Glutamatergic neuron (in vitro differentiated cells): Measurements from ENCODE around the gene ICOSLG. TPM values are rescaled to one million over a fixed set of nuclear protein-coding genes. Genes with fewer than 3 reads are reported as not detected.
"Not testable (repeated sequence)": the region's sequence is repeated elsewhere in the genome, so short reads cannot be mapped to it uniquely, and the experiment has no call there.

Source experiments
- DNase-seq: peaks from one replicate; pipeline ENCODE4 v3.0.0; 2022
- H3K27ac Mint-ChIP-seq: one replicate; pipeline ENCODE4 v1.8.0; 2020; ENCODE audit warnings: mild to moderate bottlenecking, mixed read lengths, inconsistent platforms; ENCODE audit not compliant: unreplicated experiment
- H3K27me3 Mint-ChIP-seq: one replicate; pipeline ENCODE4 v1.8.0; 2020; ENCODE audit warnings: mild to moderate bottlenecking, moderate library complexity, mixed read lengths, inconsistent platforms; ENCODE audit not compliant: unreplicated experiment
- H3K36me3 Mint-ChIP-seq: one replicate; pipeline ENCODE4 v1.8.0; 2020; ENCODE audit warnings: mild to moderate bottlenecking, mixed read lengths, inconsistent platforms; ENCODE audit not compliant: unreplicated experiment
- H3K4me1 Mint-ChIP-seq: one replicate; pipeline ENCODE4 v1.8.0; 2020; ENCODE audit warnings: mild to moderate bottlenecking, low read depth, mixed read lengths, inconsistent platforms; ENCODE audit not compliant: unreplicated experiment
- H3K4me3 Mint-ChIP-seq: one replicate; pipeline ENCODE4 v1.8.0; 2020; ENCODE audit warnings: mild to moderate bottlenecking, mixed read lengths, inconsistent platforms; ENCODE audit not compliant: unreplicated experiment
- H3K9me3 Mint-ChIP-seq: one replicate; pipeline ENCODE4 v1.8.0; 2020; ENCODE audit warnings: mild to moderate bottlenecking, moderate library complexity, mixed read lengths, inconsistent platforms; ENCODE audit not compliant: unreplicated experiment
- total RNA-seq: library from RNA; stranded (reverse); fragmentation: NEBNext Ultra II Directional; extraction: Animal tissue kit (Norgen Biotek cat#: 25700); gene quantifications from one replicate; pipeline ENCODE4 v1.2.1, GENCODE V29; 2021; ENCODE audit not compliant: unreplicated experiment
- TF ChIP-seq, protein P1 (sequence below): fragments of 200-600 bp; sonication (generic); IDR thresholded peaks from one replicate; pipeline ENCODE4 v1.5.0; 2021; ENCODE audit not compliant: partially characterized antibody, unreplicated experiment

The ICOSLG gene
- total RNA-seq, 1 donor from 2014 or later, result 0.37 TPM

DNA sequence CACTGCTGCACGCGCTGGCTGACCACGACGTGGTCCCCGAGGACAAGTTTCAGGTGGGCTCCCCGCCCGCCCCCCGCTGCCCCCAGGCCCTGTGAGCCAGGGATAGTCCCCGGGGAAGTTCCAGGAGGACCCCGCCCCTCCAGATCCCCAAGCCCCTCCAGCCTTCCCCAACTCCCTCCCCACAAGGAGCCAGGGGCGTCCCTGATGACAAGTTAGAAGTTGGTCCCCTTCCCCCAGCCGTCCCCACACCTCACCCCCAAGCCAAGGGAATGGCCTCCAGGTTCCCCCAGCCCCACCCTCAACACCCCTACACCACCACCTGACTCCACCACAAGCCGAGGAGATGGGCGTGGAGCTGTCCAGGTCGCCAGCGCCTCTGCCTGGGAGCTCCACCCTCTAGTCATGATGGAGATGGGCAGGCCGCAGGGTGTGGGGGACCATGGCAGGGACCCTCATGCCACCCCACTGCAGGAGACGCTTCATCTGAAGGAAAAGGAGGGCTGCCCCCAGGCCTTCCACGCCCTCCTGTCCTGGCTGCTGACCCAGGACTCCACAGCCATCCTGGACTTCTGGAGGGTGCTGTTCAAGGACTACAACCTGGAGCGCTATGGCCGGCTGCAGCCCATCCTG, 45.5 kb upstream of the ICOSLG start:
- H3K4me3 Mint-ChIP-seq, result no peak overlapping the region
- DNase-seq, result peak; percentile 20
- H3K9me3 Mint-ChIP-seq, result peaks cover 3% of the 10 kb centered on the region
- peaks cover 14% of the 10 kb centered on the region for H3K4me1 Mint-ChIP-seq
- H3K36me3 Mint-ChIP-seq, result no peaks in the 10 kb centered on the region
- H3K27me3 Mint-ChIP-seq, result peaks cover 3% of the 10 kb centered on the region
- H3K27ac Mint-ChIP-seq, result no peak overlapping the region
- TF ChIP-seq, protein P1, sequence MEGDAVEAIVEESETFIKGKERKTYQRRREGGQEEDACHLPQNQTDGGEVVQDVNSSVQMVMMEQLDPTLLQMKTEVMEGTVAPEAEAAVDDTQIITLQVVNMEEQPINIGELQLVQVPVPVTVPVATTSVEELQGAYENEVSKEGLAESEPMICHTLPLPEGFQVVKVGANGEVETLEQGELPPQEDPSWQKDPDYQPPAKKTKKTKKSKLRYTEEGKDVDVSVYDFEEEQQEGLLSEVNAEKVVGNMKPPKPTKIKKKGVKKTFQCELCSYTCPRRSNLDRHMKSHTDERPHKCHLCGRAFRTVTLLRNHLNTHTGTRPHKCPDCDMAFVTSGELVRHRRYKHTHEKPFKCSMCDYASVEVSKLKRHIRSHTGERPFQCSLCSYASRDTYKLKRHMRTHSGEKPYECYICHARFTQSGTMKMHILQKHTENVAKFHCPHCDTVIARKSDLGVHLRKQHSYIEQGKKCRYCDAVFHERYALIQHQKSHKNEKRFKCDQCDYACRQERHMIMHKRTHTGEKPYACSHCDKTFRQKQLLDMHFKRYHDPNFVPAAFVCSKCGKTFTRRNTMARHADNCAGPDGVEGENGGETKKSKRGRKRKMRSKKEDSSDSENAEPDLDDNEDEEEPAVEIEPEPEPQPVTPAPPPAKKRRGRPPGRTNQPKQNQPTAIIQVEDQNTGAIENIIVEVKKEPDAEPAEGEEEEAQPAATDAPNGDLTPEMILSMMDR, result no peak

DNA sequence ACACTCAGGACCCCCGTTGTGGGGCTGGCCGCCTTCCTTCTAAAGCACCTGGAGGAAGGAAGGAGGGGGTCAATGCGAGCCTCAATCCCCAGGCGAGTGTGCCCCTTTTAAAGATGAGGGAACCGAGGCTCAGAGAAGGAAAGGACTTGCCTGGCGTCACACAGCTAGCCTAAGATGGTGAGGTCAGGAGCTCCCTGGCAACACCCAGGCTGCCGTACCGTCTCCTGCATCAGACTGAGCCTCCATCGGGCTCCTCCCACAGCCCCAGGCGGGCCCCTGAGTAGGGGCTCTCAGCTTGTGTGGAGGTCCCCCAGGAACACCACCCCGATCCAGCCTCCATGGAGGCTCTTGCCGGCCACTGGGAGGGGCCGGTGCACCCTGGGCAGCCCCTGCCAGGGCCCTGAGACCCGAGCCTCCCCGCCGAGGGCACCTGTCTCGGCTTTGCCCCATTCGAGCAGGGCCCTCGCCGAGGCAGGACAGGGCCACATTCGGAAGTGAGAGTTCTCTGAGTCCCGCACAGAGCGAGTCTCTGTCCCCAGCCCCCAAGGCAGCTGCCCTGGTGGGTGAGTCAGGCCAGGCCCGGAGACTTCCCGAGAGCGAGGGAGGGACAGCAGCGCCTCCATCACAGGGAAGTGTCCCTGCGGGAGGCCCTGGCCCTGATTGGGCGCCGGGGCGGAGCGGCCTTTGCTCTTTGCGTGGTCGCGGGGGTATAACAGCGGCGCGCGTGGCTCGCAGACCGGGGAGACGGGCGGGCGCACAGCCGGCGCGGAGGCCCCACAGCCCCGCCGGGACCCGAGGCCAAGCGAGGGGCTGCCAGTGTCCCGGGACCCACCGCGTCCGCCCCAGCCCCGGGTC, 44.6 kb upstream of the ICOSLG start, which contains the start of gene AIRE:
AIRE (plus strand) TSS at position 739 of the 855 bp plus-strand sequence. CDS start 131 bp downstream, outside the sequence.
- Mint-ChIP-seq H3K27ac (no peak within 1 kb of the TSS), H3K4me3 (no peak within 1 kb of the TSS), H3K27me3 (peaks cover 3% of the 10 kb centered on the region), H3K9me3 (peaks cover 3% of the 10 kb centered on the region), H3K4me1 (peaks cover 14% of the 10 kb centered on the region), H3K36me3 (no peaks in the 10 kb centered on the region)
- TF ChIP-seq, protein P1, result no peak
- peak; percentile 37 for DNase-seq

DNA sequence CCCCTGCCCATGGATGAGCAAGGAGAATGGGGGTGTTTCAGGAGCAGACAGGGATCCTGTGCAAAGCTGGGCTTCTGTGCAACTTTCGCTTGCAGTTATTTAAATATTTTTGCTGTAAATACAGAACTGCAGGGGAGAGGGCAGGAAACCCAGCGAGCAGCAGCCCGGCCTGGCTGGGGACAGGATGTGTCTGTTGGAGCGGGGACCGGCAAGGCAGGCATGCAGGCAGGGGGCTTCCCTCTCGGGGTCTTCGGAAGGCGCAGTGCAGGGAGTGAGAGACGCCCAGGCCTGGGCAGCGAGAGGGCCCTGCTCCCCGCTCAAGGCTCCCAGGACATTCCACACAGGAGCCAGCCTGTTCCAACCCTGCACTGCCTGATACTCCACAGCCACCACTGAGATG, 43.2 kb upstream of the ICOSLG start:
- peaks cover 24% of the 10 kb centered on the region for H3K4me1 Mint-ChIP-seq
- H3K27me3 Mint-ChIP-seq, result peaks cover 4% of the 10 kb centered on the region
- peaks cover 8% of the 10 kb centered on the region for H3K9me3 Mint-ChIP-seq
- peak; percentile 18 for DNase-seq
- TF ChIP-seq, protein P1, result no peak
- no peak overlapping the region for H3K27ac Mint-ChIP-seq
- H3K36me3 Mint-ChIP-seq, result no peaks in the 10 kb centered on the region
- no peak overlapping the region for H3K4me3 Mint-ChIP-seq

DNA sequence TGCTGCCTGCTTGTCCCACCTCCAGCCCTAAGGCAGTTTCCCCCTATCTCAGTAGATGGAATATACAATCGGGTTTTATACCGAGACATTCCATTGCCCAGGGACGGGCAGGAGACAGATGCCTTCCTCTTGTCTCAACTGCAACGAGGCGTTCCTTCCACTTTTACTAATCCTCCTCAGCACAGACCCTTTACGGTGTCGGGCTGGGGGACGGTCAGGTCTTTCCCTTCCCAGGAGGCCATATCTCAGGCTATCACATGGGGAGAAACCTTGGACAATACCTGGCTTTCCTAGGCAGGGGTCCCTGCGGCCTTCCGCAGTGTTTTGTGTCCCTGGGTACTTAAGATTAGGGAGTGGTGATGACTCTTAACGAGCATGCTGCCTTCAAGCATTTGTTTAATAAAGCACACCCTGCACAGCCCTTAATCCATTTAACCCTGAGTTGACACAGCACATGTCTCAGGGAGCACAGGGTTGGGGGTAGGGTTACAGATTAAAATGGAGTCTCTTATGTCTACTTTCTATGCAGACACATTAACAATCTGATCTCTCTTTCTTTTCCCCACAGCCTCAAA, 42.6 kb upstream of the ICOSLG start:
- peak; percentile 8 for DNase-seq

DNA sequence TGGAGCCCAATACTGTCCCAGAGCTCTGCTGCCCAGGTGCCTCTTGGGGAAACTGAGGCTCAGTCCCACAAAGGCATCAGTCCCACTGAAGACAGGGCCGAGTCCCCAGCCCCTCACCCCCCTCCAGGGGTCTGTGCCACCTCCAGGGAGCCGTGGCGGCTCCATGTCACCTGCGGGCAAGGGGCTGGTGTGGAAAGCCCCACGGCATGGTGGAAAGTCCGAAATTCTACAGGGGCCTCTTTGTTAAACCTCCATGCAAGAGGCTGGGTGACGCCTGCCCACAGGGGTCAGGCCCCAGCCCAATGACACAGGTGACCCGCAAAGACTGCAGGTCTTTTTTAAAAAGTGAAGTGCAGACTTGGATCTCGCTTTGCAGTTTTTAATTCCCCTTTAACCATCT, 41.6 kb upstream of the ICOSLG start:
- Mint-ChIP-seq H3K4me3 (no peak overlapping the region), H3K9me3 (peaks cover 10% of the 10 kb centered on the region), H3K36me3 (no peaks in the 10 kb centered on the region), H3K27me3 (peaks cover 4% of the 10 kb centered on the region), H3K27ac (no peak overlapping the region), H3K4me1 (peaks cover 27% of the 10 kb centered on the region)
- TF ChIP-seq, protein P1, result no peak
- no peak for DNase-seq

More for the DNA sequence above, 42.6 kb upstream of the ICOSLG start:
- H3K27ac Mint-ChIP-seq, result peak overlapping the region; percentile 38
- H3K36me3 Mint-ChIP-seq, H3K9me3 Mint-ChIP-seq, H3K27me3 Mint-ChIP-seq: not testable (repeated sequence)
- peaks cover 26% of the 10 kb centered on the region for H3K4me1 Mint-ChIP-seq
- H3K4me3 Mint-ChIP-seq, result peak overlapping the region; percentile 30
